ENCODE measurements around the gene PHLDB1. TPM values are rescaled to one million over a fixed set of nuclear protein-coding genes. Genes with fewer than 3 reads are reported as not detected.
A peak's percentile ranks its signal among the peaks of the same experiment; 100 is the strongest.

The PHLDB1 gene
- total and polyA plus RNA-seq, 2 experiments from 2014 or later, result 60.2 to 126 TPM

DNA sequence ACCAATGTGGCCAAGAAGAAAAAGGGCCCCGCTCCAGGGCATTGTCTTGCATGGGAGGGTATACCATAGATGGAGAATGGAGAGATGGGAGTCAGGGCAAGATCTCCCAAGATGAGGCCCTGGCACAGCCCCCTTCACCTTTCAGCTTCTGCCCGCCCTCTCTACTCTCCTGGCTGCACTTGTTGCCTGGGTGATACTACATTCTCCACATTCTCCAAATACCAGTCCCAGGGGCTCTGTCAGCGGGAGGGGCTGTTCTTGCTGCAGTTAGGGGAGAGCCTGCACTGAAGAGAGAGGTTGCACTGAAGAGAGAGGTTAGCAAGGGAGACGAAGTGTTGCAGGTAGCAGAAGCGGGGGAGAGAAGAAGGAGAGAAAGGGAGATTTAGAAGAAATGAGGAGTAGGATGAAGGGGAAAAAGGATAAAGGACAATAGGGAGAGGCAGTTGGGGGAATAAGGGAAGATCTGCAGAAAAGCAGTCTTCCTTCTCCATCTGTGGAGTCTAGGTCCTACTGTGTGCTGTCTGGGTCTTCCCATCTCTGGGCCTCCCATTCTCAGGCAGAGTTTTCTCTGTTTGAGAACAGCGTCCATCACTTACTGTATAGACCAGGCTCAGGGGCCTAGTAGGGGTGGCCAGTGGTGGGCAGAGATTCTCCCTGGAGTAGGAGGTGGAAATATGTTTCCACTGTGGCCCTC is 8.0 kb downstream of the PHLDB1 start:
- Histone ChIP-seq H3K27me3 (peaks cover 10% of the 10 kb centered on the region), H3K9me3 (ENCODE audit: low read depth) (no peaks in the 10 kb centered on the region), H3K27ac (peak overlapping the region; percentile 89), H3K4me3 (no peak overlapping the region), H3K36me3 (no peaks in the 10 kb centered on the region), H3K4me1 (ENCODE audit: low read depth) (peaks cover 32% of the 10 kb centered on the region)
- DNase-seq (ENCODE audit: low read depth in 1 of 2, low spot score in 1 of 2), result peak in 1 of 2 donors; percentile 84
- TF ChIP-seq, protein P1, sequence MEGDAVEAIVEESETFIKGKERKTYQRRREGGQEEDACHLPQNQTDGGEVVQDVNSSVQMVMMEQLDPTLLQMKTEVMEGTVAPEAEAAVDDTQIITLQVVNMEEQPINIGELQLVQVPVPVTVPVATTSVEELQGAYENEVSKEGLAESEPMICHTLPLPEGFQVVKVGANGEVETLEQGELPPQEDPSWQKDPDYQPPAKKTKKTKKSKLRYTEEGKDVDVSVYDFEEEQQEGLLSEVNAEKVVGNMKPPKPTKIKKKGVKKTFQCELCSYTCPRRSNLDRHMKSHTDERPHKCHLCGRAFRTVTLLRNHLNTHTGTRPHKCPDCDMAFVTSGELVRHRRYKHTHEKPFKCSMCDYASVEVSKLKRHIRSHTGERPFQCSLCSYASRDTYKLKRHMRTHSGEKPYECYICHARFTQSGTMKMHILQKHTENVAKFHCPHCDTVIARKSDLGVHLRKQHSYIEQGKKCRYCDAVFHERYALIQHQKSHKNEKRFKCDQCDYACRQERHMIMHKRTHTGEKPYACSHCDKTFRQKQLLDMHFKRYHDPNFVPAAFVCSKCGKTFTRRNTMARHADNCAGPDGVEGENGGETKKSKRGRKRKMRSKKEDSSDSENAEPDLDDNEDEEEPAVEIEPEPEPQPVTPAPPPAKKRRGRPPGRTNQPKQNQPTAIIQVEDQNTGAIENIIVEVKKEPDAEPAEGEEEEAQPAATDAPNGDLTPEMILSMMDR (IDR thresholded peaks at IDR 0.05; ENCODE audit: low read depth, low read length), result no peak

DNA sequence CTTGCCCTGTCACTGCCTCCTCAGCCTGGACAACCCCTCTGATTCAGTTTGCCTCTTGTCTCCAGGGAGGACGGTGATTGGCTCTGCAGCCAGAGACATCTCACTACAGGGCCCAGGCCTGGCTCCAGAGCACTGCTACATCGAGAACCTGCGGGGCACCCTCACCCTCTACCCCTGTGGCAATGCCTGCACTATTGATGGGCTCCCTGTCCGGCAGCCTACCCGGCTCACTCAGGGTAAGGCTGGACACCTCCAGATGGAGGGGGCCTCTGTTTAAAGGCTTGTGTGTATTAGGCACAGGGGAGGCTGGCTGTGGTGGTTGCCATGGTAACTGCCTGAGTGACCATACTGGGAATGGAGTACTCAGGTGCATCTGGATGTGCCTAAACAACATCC is 8.6 kb downstream of the PHLDB1 start:
- no peaks in the 10 kb centered on the region for H3K36me3 ChIP-seq
- no peaks in the 10 kb centered on the region for H3K9me3 ChIP-seq (ENCODE audit: low read depth)
- peak overlapping the region; percentile 89 for H3K27ac ChIP-seq
- H3K4me1 ChIP-seq (ENCODE audit: low read depth), result peaks cover 35% of the 10 kb centered on the region
- H3K27me3 ChIP-seq, result peaks cover 5% of the 10 kb centered on the region
- no peak overlapping the region for H3K4me3 ChIP-seq
- TF ChIP-seq, protein P1 (IDR thresholded peaks at IDR 0.05; ENCODE audit: low read depth, low read length), result no peak
- DNase-seq (ENCODE audit: low read depth in 1 of 2, low spot score in 1 of 2), result no peak

DNA sequence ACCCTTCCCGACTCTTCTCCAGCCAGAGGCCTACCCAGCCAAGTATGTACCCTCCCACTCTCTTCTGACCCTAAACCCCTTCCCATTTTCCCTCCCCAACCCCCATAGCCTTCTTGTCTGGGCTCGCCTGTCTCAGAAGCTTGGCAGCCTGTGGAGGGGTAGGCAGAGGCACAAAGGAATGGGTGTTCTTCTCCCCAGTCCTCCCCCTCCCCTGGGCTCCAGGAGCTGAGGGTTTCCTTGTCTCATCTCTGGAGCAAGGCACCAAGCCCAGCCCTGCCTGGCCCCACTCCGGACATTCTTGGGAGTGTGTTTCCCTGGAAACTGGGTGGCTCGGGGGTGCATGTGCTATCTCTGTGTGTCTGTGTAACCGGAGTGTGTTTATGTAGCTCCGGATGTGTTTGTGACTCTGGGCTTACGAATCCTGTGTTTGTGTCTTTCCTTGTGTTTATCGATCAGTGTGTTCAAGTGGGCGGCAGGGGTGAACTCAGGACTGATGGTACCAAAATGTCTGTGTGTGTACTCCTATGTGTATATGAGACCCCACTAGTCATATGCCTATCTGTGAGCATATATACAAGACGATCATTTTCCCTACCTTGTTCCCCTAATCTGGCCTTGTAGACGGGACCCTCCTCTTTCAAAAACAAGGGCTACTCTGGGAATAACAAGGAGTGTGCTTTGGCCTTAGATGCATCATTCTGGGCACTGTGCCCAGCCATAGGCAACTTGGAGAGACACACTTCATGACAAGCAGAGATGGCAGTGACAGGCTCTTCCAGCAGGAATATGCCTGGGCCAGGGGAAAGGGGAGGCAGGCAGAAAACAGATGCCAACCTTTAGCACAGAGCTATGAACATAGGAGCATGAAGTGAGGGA is 10.9 kb downstream of the PHLDB1 start:
- TF ChIP-seq, protein P1 (IDR thresholded peaks at IDR 0.05; ENCODE audit: low read depth, low read length), result no peak
- Histone ChIP-seq H3K27ac (no peak overlapping the region), H3K4me3 (no peak overlapping the region), H3K9me3 (ENCODE audit: low read depth) (no peaks in the 10 kb centered on the region), H3K36me3 (no peaks in the 10 kb centered on the region), H3K27me3 (no peaks in the 10 kb centered on the region), H3K4me1 (ENCODE audit: low read depth) (peaks cover 38% of the 10 kb centered on the region)
- DNase-seq (ENCODE audit: low read depth in 1 of 2, low spot score in 1 of 2), result peak in 1 of 2 donors; percentile 94

DNA sequence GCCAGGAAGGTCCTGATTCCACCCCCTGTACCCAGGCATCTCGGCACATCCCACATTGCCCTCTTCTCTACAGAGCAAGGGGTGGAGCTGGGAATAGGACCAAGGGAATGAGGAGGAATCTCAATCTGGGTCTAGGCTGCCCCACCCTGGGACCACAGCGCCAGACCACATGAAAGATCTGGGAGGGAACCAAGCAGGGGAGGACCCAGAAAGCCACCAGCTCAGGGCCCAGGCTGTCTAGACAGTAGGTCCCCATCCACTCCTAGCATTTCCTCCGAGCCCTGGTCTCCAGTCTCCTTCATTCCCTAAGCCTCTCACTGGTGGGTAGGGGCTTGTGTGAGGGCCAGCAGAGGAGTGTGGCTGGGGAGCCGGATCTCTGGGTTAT is 11.6 kb downstream of the PHLDB1 start:
- TF ChIP-seq, protein P1 (IDR thresholded peaks at IDR 0.05; ENCODE audit: low read depth, low read length), result no peak
- Histone ChIP-seq H3K9me3 (ENCODE audit: low read depth) (no peaks in the 10 kb centered on the region), H3K4me3 (no peak overlapping the region), H3K27ac (no peak overlapping the region), H3K27me3 (no peaks in the 10 kb centered on the region), H3K4me1 (ENCODE audit: low read depth) (peaks cover 40% of the 10 kb centered on the region), H3K36me3 (no peaks in the 10 kb centered on the region)
- peak in 1 of 2 donors; percentile 87 for DNase-seq (ENCODE audit: low read depth in 1 of 2, low spot score in 1 of 2)

DNA sequence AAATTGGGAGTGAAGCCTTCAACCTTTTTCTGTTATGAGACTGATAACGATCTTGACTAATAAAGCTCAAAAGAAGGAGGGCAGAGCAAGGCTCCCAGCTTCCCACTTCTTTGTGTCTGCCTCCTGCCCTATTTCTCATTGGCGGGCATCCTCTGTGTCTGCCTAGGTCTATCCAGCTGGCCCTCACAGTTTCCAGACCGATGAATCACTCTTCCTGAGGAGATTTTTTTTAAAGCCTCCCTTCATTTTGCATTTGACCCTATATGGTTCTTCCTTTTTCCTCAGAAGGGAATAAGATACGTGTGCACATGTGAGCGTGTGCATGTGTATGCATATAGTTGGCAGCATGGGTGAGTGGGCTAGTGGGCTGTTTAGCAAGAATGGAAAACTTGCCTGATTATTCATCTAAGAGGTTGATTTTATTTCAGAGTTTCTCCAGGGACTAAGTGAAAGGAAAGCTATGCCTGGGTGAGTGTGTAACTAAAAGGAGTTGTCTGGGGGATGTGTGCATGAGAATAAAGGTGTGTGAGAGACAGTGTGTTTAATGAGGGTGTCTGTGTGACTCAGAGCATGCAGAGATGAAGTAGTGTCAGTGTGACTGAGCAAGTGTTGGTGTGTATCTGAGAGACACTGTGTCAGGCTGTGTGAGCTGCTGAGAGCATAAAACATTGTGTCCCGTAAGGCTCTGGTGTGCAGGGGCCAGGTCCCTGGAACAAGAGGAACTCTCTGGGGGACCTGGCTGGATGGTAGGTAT is 12.2 kb downstream of the PHLDB1 start:
- Histone ChIP-seq H3K9me3 (ENCODE audit: low read depth) (no peaks in the 10 kb centered on the region), H3K4me1 (ENCODE audit: low read depth) (peaks cover 37% of the 10 kb centered on the region), H3K4me3 (no peak overlapping the region), H3K27ac (no peak overlapping the region), H3K36me3 (no peaks in the 10 kb centered on the region), H3K27me3 (no peaks in the 10 kb centered on the region)
- TF ChIP-seq, protein P1 (IDR thresholded peaks at IDR 0.05; ENCODE audit: low read depth, low read length), result no peak
- DNase-seq (ENCODE audit: low read depth in 1 of 2, low spot score in 1 of 2), result peak in 1 of 2 donors; percentile 97

Data from cardiac muscle cell (in vitro differentiated cells and primary cell).